Measurements from ENCODE around the gene MCU. TPM values are rescaled to one million over a fixed set of nuclear protein-coding genes. Genes with fewer than 3 reads are reported as not detected.

Gene MCU
- total and polyA plus RNA-seq, 2 donors (not counting 1 experiment from before 2014, with no cell fraction given), result 11.7 to 21.1 TPM

GRCh38 chr10:72930276-72930675 lies 238.3 kb downstream of the MCU start:
- Mint-ChIP-seq H3K27me3 (peaks cover 2% of the 10 kb centered on the region), H3K9me3 (ENCODE audit: insufficient read depth) (no peaks in the 10 kb centered on the region), H3K4me1 (no peaks in the 10 kb centered on the region), H3K27ac (no peak overlapping the region), H3K4me3 (no peak overlapping the region)
- H3K9ac ChIP-seq (ENCODE audit: low read length), result no peak overlapping the region
- intact Hi-C loops (cut with micrococcal nuclease), result no loop called here
- H3K36me3 ChIP-seq (replicated peaks in 1 of 2; ENCODE audit: control extremely low read depth in 1 of 2, control insufficient read depth in 1 of 2, extremely low read depth in 1 of 2, insufficient read depth in 2 of 2, low read length in 1 of 2), result no peaks in the 10 kb centered on the region
- H3K27me3 ChIP-seq (replicated peaks in 1 of 4; ENCODE audit: control extremely low read depth in 1 of 4, control insufficient read depth in 3 of 4, insufficient read depth in 4 of 4, low read length in 3 of 4), result no peaks in the 10 kb centered on the region
- H3K4me1 ChIP-seq (ENCODE audit: control insufficient read depth in 2 of 2, insufficient read depth in 2 of 2, low read length in 2 of 2), result no peaks in the 10 kb centered on the region
- H3K4me2 ChIP-seq (replicated peaks; ENCODE audit: low read depth, low read length, poor library complexity, severe bottlenecking), result no peak overlapping the region
- H3K4me3 ChIP-seq (ENCODE audit: control extremely low read depth in 1 of 5, extremely low read depth in 1 of 5, insufficient read depth in 1 of 5, low read depth in 2 of 5, low read length in 4 of 5), result no peak overlapping the region
- no peaks in the 10 kb centered on the region for H3K9me3 ChIP-seq (ENCODE audit: control extremely low read depth in 1 of 3, control insufficient read depth in 2 of 3, insufficient read depth in 1 of 3, low read length in 2 of 3)
- ChIA-PET CTCF (no interaction called here), POLR2A (no interaction called here)
- H4K20me1 ChIP-seq (ENCODE audit: control insufficient read depth, insufficient read depth, low read length, poor library complexity, severe bottlenecking), result no peaks in the 10 kb centered on the region
- 90% methylated on average over 2 of the region's 2 CpGs for WGBS (ENCODE audit: insufficient coverage)
- ATAC-seq (ENCODE audit: low read depth), result no peak
- H3K79me2 ChIP-seq (ENCODE audit: control insufficient read depth, insufficient read depth, low read length), result no peaks in the 10 kb centered on the region
- H3K27ac ChIP-seq (ENCODE audit: low read length in 2 of 2), result no peak overlapping the region
- TF ChIP-seq CTCF (IDR thresholded peaks at IDR 0.05) (no peak), EZH2 (IDR thresholded peaks at IDR 0.05; ENCODE audit: borderline replicate concordance, insufficient read depth, low read depth, low read length, poor library complexity, severe bottlenecking) (no peak)
- no peak for DNase-seq
- H2AFZ ChIP-seq (ENCODE audit: insufficient read depth, low read depth, low read length, poor library complexity, severe bottlenecking), result no peak overlapping the region

GRCh38 chr10:72932259-72933015 lies 240.5 kb downstream of the MCU start:
- no peaks in the 10 kb centered on the region for H3K27me3 ChIP-seq (replicated peaks in 1 of 4; ENCODE audit: control extremely low read depth in 1 of 4, control insufficient read depth in 3 of 4, insufficient read depth in 4 of 4, low read length in 3 of 4)
- H3K27ac ChIP-seq (ENCODE audit: low read length in 2 of 2), result no peak overlapping the region
- WGBS (ENCODE audit: insufficient coverage), result 95% methylated on average over 19 of the region's 20 CpGs
- no peaks in the 10 kb centered on the region for H3K36me3 ChIP-seq (replicated peaks in 1 of 2; ENCODE audit: control extremely low read depth in 1 of 2, control insufficient read depth in 1 of 2, extremely low read depth in 1 of 2, insufficient read depth in 2 of 2, low read length in 1 of 2)
- no peaks in the 10 kb centered on the region for H3K79me2 ChIP-seq (ENCODE audit: control insufficient read depth, insufficient read depth, low read length)
- DNase-seq, result no peak
- no peak for ATAC-seq (ENCODE audit: low read depth)
- H3K4me3 ChIP-seq (ENCODE audit: control extremely low read depth in 1 of 5, extremely low read depth in 1 of 5, insufficient read depth in 1 of 5, low read depth in 2 of 5, low read length in 4 of 5), result no peak overlapping the region
- ChIA-PET CTCF (no interaction called here), POLR2A (no interaction called here)
- TF ChIP-seq CTCF (IDR thresholded peaks at IDR 0.05) (no peak), EZH2 (IDR thresholded peaks at IDR 0.05; ENCODE audit: borderline replicate concordance, insufficient read depth, low read depth, low read length, poor library complexity, severe bottlenecking) (no peak)
- H3K27me3 Mint-ChIP-seq, result peaks cover 11% of the 10 kb centered on the region
- intact Hi-C loops (cut with micrococcal nuclease), result no loop called here
- H3K4me1 Mint-ChIP-seq, result no peaks in the 10 kb centered on the region
- H3K27ac Mint-ChIP-seq, result no peak overlapping the region
- no peaks in the 10 kb centered on the region for H3K9me3 ChIP-seq (ENCODE audit: control extremely low read depth in 1 of 3, control insufficient read depth in 2 of 3, insufficient read depth in 1 of 3, low read length in 2 of 3)
- no peaks in the 10 kb centered on the region for H4K20me1 ChIP-seq (ENCODE audit: control insufficient read depth, insufficient read depth, low read length, poor library complexity, severe bottlenecking)
- no peak overlapping the region for H2AFZ ChIP-seq (ENCODE audit: insufficient read depth, low read depth, low read length, poor library complexity, severe bottlenecking)
- H3K9me3 Mint-ChIP-seq (ENCODE audit: insufficient read depth), result no peaks in the 10 kb centered on the region
- no peak overlapping the region for H3K9ac ChIP-seq (ENCODE audit: low read length)
- H3K4me3 Mint-ChIP-seq, result no peak overlapping the region
- no peak overlapping the region for H3K4me2 ChIP-seq (replicated peaks; ENCODE audit: low read depth, low read length, poor library complexity, severe bottlenecking)
- no peaks in the 10 kb centered on the region for H3K4me1 ChIP-seq (ENCODE audit: control insufficient read depth in 2 of 2, insufficient read depth in 2 of 2, low read length in 2 of 2)

Measured in B cell (primary cell).